Aorta (tissue), 5 donors: ENCODE data around the gene PPP6R2. TPM values are rescaled to one million over a fixed set of nuclear protein-coding genes. Genes with fewer than 3 reads are reported as not detected.

Source experiments
- ATAC-seq: fragments of 200-7000 bp; cut with Tn5 transposase; one replicate; pipeline ENCODE4 v1.9.1; 2022; ENCODE audit warnings: moderate library complexity; ENCODE audit not compliant: low FRiP score
- DNase-seq, 2 donors: peaks; one replicate each; pipeline ENCODE4 v3.0.0-alpha.2; 2020
- H3K27ac ChIP-seq, 2 donors: one replicate each; pipeline ENCODE4 v1.5.1; 2013; ENCODE audit warnings: low read length in 2 of 2, mild to moderate bottlenecking in 2 of 2, moderate library complexity in 2 of 2, control low read depth in 1 of 2, inconsistent platforms in 1 of 2, low read depth in 1 of 2
- H3K27me3 ChIP-seq, 2 donors: one replicate each; pipeline ENCODE4 v1.6.1; 2013; ENCODE audit warnings: control low read depth in 1 of 2, low read length in 1 of 2, mild to moderate bottlenecking in 1 of 2, moderate library complexity in 1 of 2; ENCODE audit not compliant: insufficient read depth in 2 of 2, control insufficient read depth in 1 of 2
- H3K36me3 ChIP-seq, 2 donors: one replicate each; pipeline ENCODE4 v1.6.1; 2013; ENCODE audit warnings: control low read depth in 1 of 2, low read length in 1 of 2, mild to moderate bottlenecking in 1 of 2; ENCODE audit not compliant: insufficient read depth in 2 of 2, control insufficient read depth in 1 of 2
- H3K4me1 ChIP-seq, 2 donors: one replicate each; pipeline ENCODE4 v1.6.1; 2013; ENCODE audit warnings: low read length in 2 of 2, control low read depth in 1 of 2, mild to moderate bottlenecking in 1 of 2, moderate library complexity in 1 of 2; ENCODE audit not compliant: insufficient read depth in 2 of 2, control insufficient read depth in 1 of 2
- H3K4me3 ChIP-seq, 2 donors: one replicate each; pipeline ENCODE4 v1.5.1; 2013; ENCODE audit warnings: low read length in 2 of 2, control low read depth in 1 of 2, mild to moderate bottlenecking in 1 of 2
- H3K9me3 ChIP-seq: one replicate; pipeline ENCODE4 v1.6.1; 2013; ENCODE audit warnings: mild to moderate bottlenecking, low read length; ENCODE audit not compliant: control insufficient read depth
- WGBS, 2 donors: extraction: QIAGEN DNeasy Blood & Tissue Kit; methylation state at CpG; one replicate each; pipeline ENCODE4 v1.1.7; 2013; 5-methylcytosine and 5-hydroxymethylcytosine counted together
- intact Hi-C, 2 donors: fragments of 100-400 bp; cut with DNase I; formaldehyde crosslinking; loops; one replicate each; pipeline versions ENCODE4 v1.14.2 to v1.15.0; 2022
- polyA plus RNA-seq, 2 donors: library from polyadenylated mRNA; stranded (reverse); fragments of 200-250 nt; gene quantifications; one replicate each; pipeline ENCODE4 v1.2.3, GENCODE V29; 2013
- total RNA-seq, 2 donors: library from RNA; stranded (reverse); fragmentation: NEBNext Ultra II Directional; extraction: Animal tissue kit (Norgen Biotek cat#: 25700); gene quantifications; one replicate each; pipeline ENCODE4 v1.2.1, GENCODE V29; 2021
- donor health status: healthy with polysubstance abuse.
- donor health status: Bipolar disorder and iron deficiency.
- donor health status: DM: no; HTN: no; CAD: no.
- donor health status: DM: no; HTN: no; CAD: no.
- donor health status: DM: yes; HTN: yes; CAD: no.

The PPP6R2 gene
- total and polyA plus RNA-seq, 4 donors, result 14.1 to 62.5 (median 46.0) TPM

GRCh38 chr22:50435291-50436014 lies 92.3 kb downstream of the PPP6R2 start:
- Histone ChIP-seq H3K4me1 (no peaks in the 10 kb centered on the region), H3K27me3 (no peaks in the 10 kb centered on the region), H3K9me3 (no peaks in the 10 kb centered on the region), H3K27ac (no peak overlapping the region), H3K4me3 (no peak overlapping the region), H3K36me3 (peaks cover 0 to 14% of the 10 kb centered on the region in 2 donors)
- intact Hi-C loops, result no loop called here
- ATAC-seq (no peak), DNase-seq (no peak)
- WGBS, 2 donors, result 76 to 85% methylated on average over 20 of the region's 20 CpGs

DNA sequence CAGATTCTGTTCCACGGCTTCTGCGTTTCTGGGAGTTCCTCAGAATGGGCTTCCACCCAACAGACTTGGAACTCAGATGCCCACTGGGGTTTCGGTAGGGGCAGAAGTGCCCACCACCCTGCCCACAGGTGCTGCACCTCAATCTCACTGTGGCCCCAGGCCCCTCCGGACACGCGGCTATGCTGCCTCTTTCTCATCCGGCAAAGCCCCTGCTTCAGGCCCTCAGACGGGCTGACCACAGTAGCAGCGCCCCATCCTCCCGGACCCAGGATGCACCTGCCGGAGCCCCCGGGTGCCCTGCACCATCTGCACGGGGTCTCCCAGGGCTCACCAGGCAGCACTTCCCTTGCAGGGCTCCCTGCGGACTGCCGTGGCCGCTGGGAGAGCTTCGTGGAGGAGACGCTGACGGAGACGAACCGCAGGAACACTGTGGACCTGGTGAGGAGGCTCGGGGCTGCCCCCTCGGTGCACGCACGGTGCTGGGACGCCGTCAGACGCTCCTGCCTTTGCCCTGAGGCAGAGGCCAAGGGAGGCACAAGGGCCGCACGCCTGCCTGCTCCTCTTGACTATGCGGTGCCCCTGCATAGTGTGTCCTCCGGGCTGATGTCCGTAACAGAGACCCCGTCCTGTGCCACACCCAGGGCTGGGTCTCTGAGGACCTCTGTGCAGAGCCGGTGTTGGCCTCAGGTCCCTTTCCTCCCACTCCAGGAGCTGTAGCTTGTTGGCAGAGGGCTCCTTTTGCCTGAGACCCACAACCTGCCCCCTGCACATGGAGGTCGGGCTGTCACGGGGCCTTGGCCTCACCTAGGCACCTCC lies 93.1 kb downstream of the PPP6R2 start:
- Histone ChIP-seq H3K36me3 (peaks cover 0 to 15% of the 10 kb centered on the region in 2 donors), H3K4me1 (no peaks in the 10 kb centered on the region), H3K9me3 (no peaks in the 10 kb centered on the region), H3K27ac (no peak overlapping the region), H3K4me3 (no peak overlapping the region), H3K27me3 (no peaks in the 10 kb centered on the region)
- intact Hi-C loops, result no loop called here
- DNase-seq (peak in 1 of 2 donors; percentile 64), ATAC-seq (peak; percentile 15)
- WGBS, 2 donors, result 87 to 88% methylated on average over 37 of the region's 37 CpGs

DNA sequence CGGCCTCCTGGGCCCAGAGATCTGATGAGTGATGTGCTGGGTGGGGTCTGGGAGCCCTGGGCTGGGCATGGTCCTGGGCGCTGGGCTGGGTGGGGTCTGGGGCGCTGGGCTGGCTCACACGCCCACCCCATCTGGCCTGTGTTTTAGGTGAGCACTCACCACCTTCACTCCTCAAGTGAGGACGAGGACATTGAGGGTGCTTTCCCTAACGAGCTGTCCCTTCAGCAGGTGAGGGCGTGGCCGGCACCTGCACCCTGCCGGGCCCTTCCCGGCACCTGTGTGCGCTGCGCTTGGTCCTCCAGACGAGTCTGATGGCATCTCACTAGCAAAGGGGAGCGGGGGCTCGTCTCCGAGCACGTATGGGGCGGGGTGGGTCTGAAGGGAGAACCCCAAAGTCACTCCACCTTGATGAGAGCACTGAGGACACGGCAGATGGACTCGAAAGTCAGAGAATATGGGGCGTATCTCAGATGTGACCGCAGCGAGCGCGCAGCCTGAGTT lies 93.8 kb downstream of the PPP6R2 start:
- no peak for ATAC-seq
- intact Hi-C loops, result no loop called here
- DNase-seq, result peak in 1 of 2 donors; percentile 65
- H3K27ac ChIP-seq, result no peak overlapping the region
- no peak overlapping the region for H3K4me3 ChIP-seq
- peaks cover 0 to 14% of the 10 kb centered on the region in 2 donors for H3K36me3 ChIP-seq
- no peaks in the 10 kb centered on the region for H3K4me1 ChIP-seq
- H3K27me3 ChIP-seq, result no peaks in the 10 kb centered on the region
- no peaks in the 10 kb centered on the region for H3K9me3 ChIP-seq
- WGBS, 2 donors, result 92% methylated on average over 25 of the region's 25 CpGs

DNA sequence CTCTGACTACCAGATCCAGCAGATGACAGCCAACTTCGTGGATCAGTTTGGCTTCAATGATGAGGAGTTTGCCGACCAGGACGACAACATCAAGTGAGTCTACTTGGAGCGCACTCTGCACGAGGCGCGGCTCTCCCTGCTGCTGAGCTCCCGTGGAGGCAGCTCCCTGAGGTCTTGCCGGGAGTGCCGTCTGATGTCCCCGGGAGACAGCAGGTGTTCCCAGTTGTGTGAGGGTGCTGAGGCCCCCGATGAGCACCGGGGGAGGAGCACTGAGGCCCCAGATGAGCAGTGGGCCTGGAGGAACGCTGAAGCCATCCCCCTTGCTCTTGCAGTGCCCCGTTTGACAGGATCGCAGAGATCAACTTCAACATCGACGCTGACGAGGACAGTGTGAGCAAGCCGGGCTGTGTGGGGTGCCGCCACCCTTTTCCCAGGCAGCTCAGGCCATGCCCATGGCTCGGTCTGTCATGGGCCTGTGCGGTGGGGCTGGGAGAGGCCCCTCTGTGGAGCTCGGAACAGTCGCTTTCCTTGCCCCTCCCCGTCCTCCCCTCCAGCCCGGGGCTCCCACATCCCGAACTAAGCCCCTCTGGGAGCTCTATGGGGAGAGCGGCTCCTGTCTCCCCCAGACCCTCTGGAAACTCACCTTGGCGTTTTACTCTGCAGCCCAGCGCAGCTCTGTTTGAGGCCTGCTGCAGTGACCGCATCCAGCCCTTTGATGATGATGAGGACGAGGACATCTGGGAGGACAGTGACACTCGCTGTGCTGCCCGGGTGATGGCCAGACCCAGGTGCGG lies 94.6 kb downstream of the PPP6R2 start:
- Histone ChIP-seq H3K27ac (no peak overlapping the region), H3K4me3 (no peak overlapping the region), H3K9me3 (no peaks in the 10 kb centered on the region), H3K27me3 (no peaks in the 10 kb centered on the region), H3K4me1 (no peaks in the 10 kb centered on the region), H3K36me3 (peaks cover 0 to 14% of the 10 kb centered on the region in 2 donors)
- WGBS, 2 donors, result 87 to 89% methylated on average over 36 of the region's 36 CpGs
- intact Hi-C loops, result no loop called here
- DNase-seq (peak in 1 of 2 donors; percentile 39), ATAC-seq (no peak)

GRCh38 chr22:50438305-50439275 lies 95.5 kb downstream of the PPP6R2 start:
- no peak for ATAC-seq

GRCh38 chr22:50439314-50439870 lies 96.3 kb downstream of the PPP6R2 start:
- Histone ChIP-seq H3K9me3 (no peaks in the 10 kb centered on the region), H3K27me3 (no peaks in the 10 kb centered on the region), H3K36me3 (peaks cover 0 to 14% of the 10 kb centered on the region in 2 donors), H3K27ac (no peak overlapping the region), H3K4me3 (no peak overlapping the region), H3K4me1 (no peaks in the 10 kb centered on the region)
- intact Hi-C loops, result no loop called here
- ATAC-seq, result no peak
- peak in 1 of 2 donors; percentile 47 for DNase-seq
- WGBS, 2 donors, result 82 to 83% methylated on average over 14 to 17 of the region's 17 CpGs

More at GRCh38 chr22:50438305-50439275, 95.5 kb downstream of the PPP6R2 start:
- peaks cover 0 to 14% of the 10 kb centered on the region in 2 donors for H3K36me3 ChIP-seq
- H3K4me1 ChIP-seq, result no peaks in the 10 kb centered on the region
- intact Hi-C loops, result no loop called here
- peak in 1 of 2 donors; percentile 43 for DNase-seq
- H3K4me3 ChIP-seq, result no peak overlapping the region
- H3K27me3 ChIP-seq, result no peaks in the 10 kb centered on the region
- H3K9me3 ChIP-seq, result no peaks in the 10 kb centered on the region
- 89% methylated on average over 31 to 34 of the region's 34 CpGs for WGBS, 2 donors
- no peak overlapping the region for H3K27ac ChIP-seq

DNA sequence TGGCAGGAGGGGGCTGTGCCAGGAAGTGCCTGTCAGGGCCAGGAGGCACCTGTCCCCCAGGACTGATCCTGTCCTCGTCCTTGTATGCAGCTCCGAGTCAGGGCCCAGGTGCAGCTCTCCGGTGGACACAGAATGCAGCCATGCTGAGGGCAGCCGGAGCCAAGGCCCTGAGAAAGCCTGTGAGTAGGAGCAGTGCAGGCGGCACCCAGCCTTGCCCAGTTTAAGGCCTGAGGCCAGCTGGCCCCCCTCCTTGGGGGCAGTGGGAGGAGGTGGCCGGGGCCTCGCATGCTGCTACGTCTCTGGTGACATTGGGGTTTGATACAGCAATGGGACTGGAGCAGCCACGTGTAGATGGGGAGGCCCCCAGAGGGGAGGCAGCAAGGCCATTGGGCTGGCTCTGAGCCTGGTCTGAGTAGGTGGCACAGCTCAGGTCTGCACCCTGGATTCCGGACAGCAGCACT lies 96.8 kb downstream of the PPP6R2 start:
- H3K27ac ChIP-seq, result no peak overlapping the region
- H3K4me1 ChIP-seq, result no peaks in the 10 kb centered on the region
- 66 to 71% methylated on average over 10 of the region's 10 CpGs for WGBS, 2 donors
- ATAC-seq (no peak), DNase-seq (peak in 1 of 2 donors; percentile 42)
- no peaks in the 10 kb centered on the region for H3K9me3 ChIP-seq
- no peak overlapping the region for H3K4me3 ChIP-seq
- no peaks in the 10 kb centered on the region for H3K27me3 ChIP-seq
- H3K36me3 ChIP-seq, result peaks cover 0 to 14% of the 10 kb centered on the region in 2 donors
- intact Hi-C loops, result no loop called here
